Breast epithelium (tissue), 3 donors: Measurements from ENCODE around the gene SLCO2B1.

ENCODE experiments used
- CTCF ChIP-seq, 3 donors: fragments of 450-650 bp; IDR thresholded peaks; one replicate each; pipeline ENCODE4 v1.5.1; 2016 to 2017; ENCODE audit warnings: antibody characterized with exemption in 3 of 3, mild to moderate bottlenecking in 3 of 3, moderate library complexity in 3 of 3
- POLR2A ChIP-seq: fragments of 450-650 bp; IDR thresholded peaks from one replicate; pipeline ENCODE4 v1.6.1; 2016; ENCODE audit warnings: antibody characterized with exemption, mild to moderate bottlenecking, moderate library complexity

- TF ChIP-seq CTCF (IDR thresholded peaks at IDR 0.05), result no peak
- no peak for TF ChIP-seq POLR2A
These were observed 49.1 kb downstream of the SLCO2B1 start for GRCh38 chr11:75200051-75200450.
